AG08395 (cell line): Measurements from ENCODE around the gene PCP4L1.
"Not testable (repeated sequence)": the region's sequence is repeated elsewhere in the genome, so short reads cannot be mapped to it uniquely, and the experiment has no call there.

Experiments used
- DNase-seq: peaks from one replicate; pipeline ENCODE4 v3.0.0; 2012; ENCODE audit warnings: mixed read lengths, low spot score

The PCP4L1 gene

GRCh38 chr1:161258439-161259344, at the start of gene PCP4L1:
TSS of gene PCP4L1 (plus strand) at chr1:161258745. CDS start at chr1:161258975, 230 bp downstream.
- DNase-seq, result peak; percentile 62

GRCh38 chr1:161209790-161210409, 48.6 kb upstream of the PCP4L1 start:
- DNase-seq, result peak; percentile 81

GRCh38 chr1:161214369-161214768, 44.2 kb upstream of the PCP4L1 start:
- DNase-seq, result no peak

GRCh38 chr1:161215076-161215475, 43.5 kb upstream of the PCP4L1 start, which contains the start of gene FCER1G:
TSS of gene FCER1G (plus strand) at chr1:161215295. CDS start at chr1:161215322, 27 bp downstream.
- DNase-seq, result no peak

GRCh38 chr1:161216945-161217712, 41.4 kb upstream of the PCP4L1 start:
- peak; percentile 43 for DNase-seq

GRCh38 chr1:161217831-161218230, 40.7 kb upstream of the PCP4L1 start:
- DNase-seq, result no peak

- DNase-seq, result no peak
Observed at GRCh38 chr1:161218301-161219077, 40.1 kb upstream of the PCP4L1 start.

GRCh38 chr1:161219078-161219892, 39.3 kb upstream of the PCP4L1 start:
- no peak for DNase-seq

- no peak for DNase-seq
Observed at GRCh38 chr1:161220002-161220401, 38.5 kb upstream of the PCP4L1 start.

- no peak for DNase-seq
Observed at GRCh38 chr1:161222175-161223019, 36.1 kb upstream of the PCP4L1 start.

- no peak for DNase-seq
Observed at GRCh38 chr1:161223805-161224694, 34.5 kb upstream of the PCP4L1 start.

- DNase-seq, result not testable (repeated sequence)
Observed at GRCh38 chr1:161224695-161225087, 33.9 kb upstream of the PCP4L1 start.

GRCh38 chr1:161225178-161225533, 33.4 kb upstream of the PCP4L1 start:
- no peak for DNase-seq

- DNase-seq, result peak; percentile 98
Observed at GRCh38 chr1:161225534-161226319, 32.8 kb upstream of the PCP4L1 start, which contains the start of gene TOMM40L. TSS of gene TOMM40L (plus strand) at chr1:161226060. CDS start at chr1:161226490, 430 bp downstream.

- no peak for DNase-seq
Observed at GRCh38 chr1:161226320-161226711, 32.2 kb upstream of the PCP4L1 start.

- DNase-seq, result no peak
Observed at GRCh38 chr1:161226759-161227158, 31.8 kb upstream of the PCP4L1 start.

- peak; percentile 75 for DNase-seq
Observed at GRCh38 chr1:161227196-161227871, 31.2 kb upstream of the PCP4L1 start.
